ENCODE data around the gene DCC. TPM values are rescaled to one million over a fixed set of nuclear protein-coding genes. Genes with fewer than 3 reads are reported as not detected.

Gene DCC
- total and polyA plus RNA-seq, 2 experiments from 2014 or later: 0.53 to 0.73 TPM

DNA sequence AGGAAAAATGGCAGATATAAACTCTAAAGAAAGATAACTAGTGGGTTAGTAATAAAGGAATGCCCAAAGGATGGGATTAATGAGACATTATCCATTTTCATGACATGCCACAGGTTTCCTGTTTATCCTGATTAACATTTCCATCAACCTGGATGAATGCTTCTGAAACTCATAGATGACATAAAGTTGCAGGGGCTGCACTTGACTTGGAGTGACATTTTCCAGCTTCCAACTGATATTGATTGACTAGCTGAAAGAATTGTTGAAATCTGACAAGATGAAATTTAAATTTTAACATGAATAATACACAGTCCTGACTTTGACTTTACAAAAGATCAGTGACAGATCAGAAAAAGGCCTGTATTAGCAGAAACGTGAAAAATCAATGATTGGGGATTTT is 214.2 kb downstream of the DCC start:
- no peaks in the 10 kb centered on the region for H3K4me1 ChIP-seq (ENCODE audit: insufficient read depth)
- no peaks in the 10 kb centered on the region for H3K9me3 Mint-ChIP-seq
- H3K27ac ChIP-seq (ENCODE audit: low read depth): no peak overlapping the region
- no peak overlapping the region for H3K4me3 ChIP-seq
- no peaks in the 10 kb centered on the region for H3K36me3 ChIP-seq (ENCODE audit: insufficient read depth)
- no peaks in the 10 kb centered on the region for H4K20me1 ChIP-seq (replicated peaks; ENCODE audit: insufficient read depth)
- H3K4me3 Mint-ChIP-seq: no peak overlapping the region
- H3K27me3 ChIP-seq (ENCODE audit: insufficient read depth): no peaks in the 10 kb centered on the region
- H3K9me2 ChIP-seq (ENCODE audit: insufficient read depth): no peaks in the 10 kb centered on the region
- no peak for DNase-seq (ENCODE audit: low spot score)
- H2AFZ ChIP-seq: no peak overlapping the region
- no peak overlapping the region for H3K27ac Mint-ChIP-seq
- H3K4me1 Mint-ChIP-seq: no peaks in the 10 kb centered on the region
- no peaks in the 10 kb centered on the region for H3K79me2 ChIP-seq (replicated peaks; ENCODE audit: insufficient read depth)
- no peaks in the 10 kb centered on the region for H3K36me3 Mint-ChIP-seq (ENCODE audit: low read depth)
- TF ChIP-seq POLR2AphosphoS5 (IDR thresholded peaks at IDR 0.05; ENCODE audit: low read depth) (no peak), STAT1 (IDR thresholded peaks at IDR 0.05; ENCODE audit: unreplicated experiment) (no peak), EZH2phosphoT487 (IDR thresholded peaks at IDR 0.05; ENCODE audit: unreplicated experiment) (no peak), CREB1 (CRISPR knock-in tag; IDR thresholded peaks at IDR 0.05; ENCODE audit: low read depth) (no peak), ZNF114 (CRISPR knock-in tag; IDR thresholded peaks at IDR 0.05) (no peak)
- TF ChIP-seq, protein P1, sequence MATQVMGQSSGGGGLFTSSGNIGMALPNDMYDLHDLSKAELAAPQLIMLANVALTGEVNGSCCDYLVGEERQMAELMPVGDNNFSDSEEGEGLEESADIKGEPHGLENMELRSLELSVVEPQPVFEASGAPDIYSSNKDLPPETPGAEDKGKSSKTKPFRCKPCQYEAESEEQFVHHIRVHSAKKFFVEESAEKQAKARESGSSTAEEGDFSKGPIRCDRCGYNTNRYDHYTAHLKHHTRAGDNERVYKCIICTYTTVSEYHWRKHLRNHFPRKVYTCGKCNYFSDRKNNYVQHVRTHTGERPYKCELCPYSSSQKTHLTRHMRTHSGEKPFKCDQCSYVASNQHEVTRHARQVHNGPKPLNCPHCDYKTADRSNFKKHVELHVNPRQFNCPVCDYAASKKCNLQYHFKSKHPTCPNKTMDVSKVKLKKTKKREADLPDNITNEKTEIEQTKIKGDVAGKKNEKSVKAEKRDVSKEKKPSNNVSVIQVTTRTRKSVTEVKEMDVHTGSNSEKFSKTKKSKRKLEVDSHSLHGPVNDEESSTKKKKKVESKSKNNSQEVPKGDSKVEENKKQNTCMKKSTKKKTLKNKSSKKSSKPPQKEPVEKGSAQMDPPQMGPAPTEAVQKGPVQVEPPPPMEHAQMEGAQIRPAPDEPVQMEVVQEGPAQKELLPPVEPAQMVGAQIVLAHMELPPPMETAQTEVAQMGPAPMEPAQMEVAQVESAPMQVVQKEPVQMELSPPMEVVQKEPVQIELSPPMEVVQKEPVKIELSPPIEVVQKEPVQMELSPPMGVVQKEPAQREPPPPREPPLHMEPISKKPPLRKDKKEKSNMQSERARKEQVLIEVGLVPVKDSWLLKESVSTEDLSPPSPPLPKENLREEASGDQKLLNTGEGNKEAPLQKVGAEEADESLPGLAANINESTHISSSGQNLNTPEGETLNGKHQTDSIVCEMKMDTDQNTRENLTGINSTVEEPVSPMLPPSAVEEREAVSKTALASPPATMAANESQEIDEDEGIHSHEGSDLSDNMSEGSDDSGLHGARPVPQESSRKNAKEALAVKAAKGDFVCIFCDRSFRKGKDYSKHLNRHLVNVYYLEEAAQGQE (IDR thresholded peaks at IDR 0.05; ENCODE audit: unreplicated experiment): no peak
- TF ChIP-seq, protein P2, sequence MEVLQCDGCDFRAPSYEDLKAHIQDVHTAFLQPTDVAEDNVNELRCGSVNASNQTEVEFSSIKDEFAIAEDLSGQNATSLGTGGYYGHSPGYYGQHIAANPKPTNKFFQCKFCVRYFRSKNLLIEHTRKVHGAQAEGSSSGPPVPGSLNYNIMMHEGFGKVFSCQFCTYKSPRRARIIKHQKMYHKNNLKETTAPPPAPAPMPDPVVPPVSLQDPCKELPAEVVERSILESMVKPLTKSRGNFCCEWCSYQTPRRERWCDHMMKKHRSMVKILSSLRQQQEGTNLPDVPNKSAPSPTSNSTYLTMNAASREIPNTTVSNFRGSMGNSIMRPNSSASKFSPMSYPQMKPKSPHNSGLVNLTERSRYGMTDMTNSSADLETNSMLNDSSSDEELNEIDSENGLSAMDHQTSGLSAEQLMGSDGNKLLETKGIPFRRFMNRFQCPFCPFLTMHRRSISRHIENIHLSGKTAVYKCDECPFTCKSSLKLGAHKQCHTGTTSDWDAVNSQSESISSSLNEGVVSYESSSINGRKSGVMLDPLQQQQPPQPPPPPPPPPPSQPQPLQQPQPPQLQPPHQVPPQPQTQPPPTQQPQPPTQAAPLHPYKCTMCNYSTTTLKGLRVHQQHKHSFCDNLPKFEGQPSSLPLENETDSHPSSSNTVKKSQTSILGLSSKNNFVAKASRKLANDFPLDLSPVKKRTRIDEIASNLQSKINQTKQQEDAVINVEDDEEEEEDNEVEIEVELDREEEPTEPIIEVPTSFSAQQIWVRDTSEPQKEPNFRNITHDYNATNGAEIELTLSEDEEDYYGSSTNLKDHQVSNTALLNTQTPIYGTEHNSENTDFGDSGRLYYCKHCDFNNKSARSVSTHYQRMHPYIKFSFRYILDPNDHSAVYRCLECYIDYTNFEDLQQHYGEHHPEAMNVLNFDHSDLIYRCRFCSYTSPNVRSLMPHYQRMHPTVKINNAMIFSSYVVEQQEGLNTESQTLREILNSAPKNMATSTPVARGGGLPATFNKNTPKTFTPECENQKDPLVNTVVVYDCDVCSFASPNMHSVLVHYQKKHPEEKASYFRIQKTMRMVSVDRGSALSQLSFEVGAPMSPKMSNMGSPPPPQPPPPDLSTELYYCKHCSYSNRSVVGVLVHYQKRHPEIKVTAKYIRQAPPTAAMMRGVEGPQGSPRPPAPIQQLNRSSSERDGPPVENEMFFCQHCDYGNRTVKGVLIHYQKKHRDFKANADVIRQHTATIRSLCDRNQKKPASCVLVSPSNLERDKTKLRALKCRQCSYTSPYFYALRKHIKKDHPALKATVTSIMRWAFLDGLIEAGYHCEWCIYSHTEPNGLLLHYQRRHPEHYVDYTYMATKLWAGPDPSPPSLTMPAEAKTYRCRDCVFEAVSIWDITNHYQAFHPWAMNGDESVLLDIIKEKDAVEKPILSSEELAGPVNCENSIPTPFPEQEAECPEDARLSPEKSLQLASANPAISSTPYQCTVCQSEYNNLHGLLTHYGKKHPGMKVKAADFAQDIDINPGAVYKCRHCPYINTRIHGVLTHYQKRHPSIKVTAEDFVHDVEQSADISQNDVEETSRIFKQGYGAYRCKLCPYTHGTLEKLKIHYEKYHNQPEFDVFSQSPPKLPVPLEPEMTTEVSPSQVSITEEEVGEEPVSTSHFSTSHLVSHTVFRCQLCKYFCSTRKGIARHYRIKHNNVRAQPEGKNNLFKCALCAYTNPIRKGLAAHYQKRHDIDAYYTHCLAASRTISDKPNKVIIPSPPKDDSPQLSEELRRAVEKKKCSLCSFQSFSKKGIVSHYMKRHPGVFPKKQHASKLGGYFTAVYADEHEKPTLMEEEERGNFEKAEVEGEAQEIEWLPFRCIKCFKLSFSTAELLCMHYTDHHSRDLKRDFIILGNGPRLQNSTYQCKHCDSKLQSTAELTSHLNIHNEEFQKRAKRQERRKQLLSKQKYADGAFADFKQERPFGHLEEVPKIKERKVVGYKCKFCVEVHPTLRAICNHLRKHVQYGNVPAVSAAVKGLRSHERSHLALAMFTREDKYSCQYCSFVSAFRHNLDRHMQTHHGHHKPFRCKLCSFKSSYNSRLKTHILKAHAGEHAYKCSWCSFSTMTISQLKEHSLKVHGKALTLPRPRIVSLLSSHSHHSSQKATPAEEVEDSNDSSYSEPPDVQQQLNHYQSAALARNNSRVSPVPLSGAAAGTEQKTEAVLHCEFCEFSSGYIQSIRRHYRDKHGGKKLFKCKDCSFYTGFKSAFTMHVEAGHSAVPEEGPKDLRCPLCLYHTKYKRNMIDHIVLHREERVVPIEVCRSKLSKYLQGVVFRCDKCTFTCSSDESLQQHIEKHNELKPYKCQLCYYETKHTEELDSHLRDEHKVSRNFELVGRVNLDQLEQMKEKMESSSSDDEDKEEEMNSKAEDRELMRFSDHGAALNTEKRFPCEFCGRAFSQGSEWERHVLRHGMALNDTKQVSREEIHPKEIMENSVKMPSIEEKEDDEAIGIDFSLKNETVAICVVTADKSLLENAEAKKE (CRISPR knock-in tag; IDR thresholded peaks at IDR 0.05): no peak
- TF ChIP-seq, protein P3, sequence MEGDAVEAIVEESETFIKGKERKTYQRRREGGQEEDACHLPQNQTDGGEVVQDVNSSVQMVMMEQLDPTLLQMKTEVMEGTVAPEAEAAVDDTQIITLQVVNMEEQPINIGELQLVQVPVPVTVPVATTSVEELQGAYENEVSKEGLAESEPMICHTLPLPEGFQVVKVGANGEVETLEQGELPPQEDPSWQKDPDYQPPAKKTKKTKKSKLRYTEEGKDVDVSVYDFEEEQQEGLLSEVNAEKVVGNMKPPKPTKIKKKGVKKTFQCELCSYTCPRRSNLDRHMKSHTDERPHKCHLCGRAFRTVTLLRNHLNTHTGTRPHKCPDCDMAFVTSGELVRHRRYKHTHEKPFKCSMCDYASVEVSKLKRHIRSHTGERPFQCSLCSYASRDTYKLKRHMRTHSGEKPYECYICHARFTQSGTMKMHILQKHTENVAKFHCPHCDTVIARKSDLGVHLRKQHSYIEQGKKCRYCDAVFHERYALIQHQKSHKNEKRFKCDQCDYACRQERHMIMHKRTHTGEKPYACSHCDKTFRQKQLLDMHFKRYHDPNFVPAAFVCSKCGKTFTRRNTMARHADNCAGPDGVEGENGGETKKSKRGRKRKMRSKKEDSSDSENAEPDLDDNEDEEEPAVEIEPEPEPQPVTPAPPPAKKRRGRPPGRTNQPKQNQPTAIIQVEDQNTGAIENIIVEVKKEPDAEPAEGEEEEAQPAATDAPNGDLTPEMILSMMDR (conservative IDR thresholded peaks at IDR 0.05; ENCODE audit: low read depth in 2 of 2): no peak
- H3F3A ChIP-seq (replicated peaks; ENCODE audit: low read depth): no peaks in the 10 kb centered on the region
- H3K27me3 Mint-ChIP-seq (ENCODE audit: insufficient read depth, low read depth, poor library complexity): no peaks in the 10 kb centered on the region
- H3K4me2 ChIP-seq: no peak overlapping the region
- no peak for ATAC-seq

All from GM23338 (cell line).